Muscle of leg (tissue), 11 donors: ENCODE results near the gene TOP2B. TPM values are rescaled to one million over a fixed set of nuclear protein-coding genes. Genes with fewer than 3 reads are reported as not detected.

Experiments used
- DNase-seq: peaks from one replicate; pipeline ENCODE4 v3.0.0; 2013
- H3K27ac ChIP-seq: one replicate; pipeline ENCODE4 v1.5.1; 2013; ENCODE audit warnings: mild to moderate bottlenecking, low read length, control low read depth
- H3K27me3 ChIP-seq: one replicate; pipeline ENCODE4 v1.6.1; 2013; ENCODE audit warnings: low read length; ENCODE audit not compliant: control insufficient read depth, insufficient read depth
- H3K36me3 ChIP-seq: one replicate; pipeline ENCODE4 v1.6.1; 2013; ENCODE audit warnings: low read length; ENCODE audit not compliant: control insufficient read depth, insufficient read depth
- H3K4me1 ChIP-seq: one replicate; pipeline ENCODE4 v1.6.1; 2013; ENCODE audit warnings: low read length; ENCODE audit not compliant: control insufficient read depth, insufficient read depth
- H3K4me3 ChIP-seq: one replicate; pipeline ENCODE4 v1.5.1; 2013; ENCODE audit warnings: low read length, control low read depth
- H3K9me3 ChIP-seq: replicated peaks from 2 replicates; pipeline ENCODE4 v1.6.1; 2013; ENCODE audit warnings: low read depth, low read length; ENCODE audit not compliant: control insufficient read depth
- WGBS: methylation state at CpG from one replicate; pipeline ENCODE4 v1.1.5; 2013; ENCODE audit warnings: missing lambda C conversion rate; ENCODE audit not compliant: insufficient coverage; 5-methylcytosine and 5-hydroxymethylcytosine counted together
- polyA plus RNA-seq, 8 donors: library from polyadenylated mRNA; unstranded; fragments of 120-200 nt; gene quantifications; one replicate each; pipeline versions ENCODE4 v1.2.1 to v1.2.3, GENCODE V29; 2013; ENCODE audit warnings: inconsistent platforms in 1 of 8, low replicate concordance in 1 of 8; ENCODE audit not compliant: insufficient read length in 8 of 8, insufficient read depth in 1 of 8
- total RNA-seq: library from RNA; stranded (reverse); fragments of 120-200 nt; gene quantifications from one replicate; pipeline ENCODE4 v1.2.4, GENCODE V29; 2013

The TOP2B gene
- total and polyA plus RNA-seq, 9 donors, result 110 to 162 (median 126) TPM

DNA sequence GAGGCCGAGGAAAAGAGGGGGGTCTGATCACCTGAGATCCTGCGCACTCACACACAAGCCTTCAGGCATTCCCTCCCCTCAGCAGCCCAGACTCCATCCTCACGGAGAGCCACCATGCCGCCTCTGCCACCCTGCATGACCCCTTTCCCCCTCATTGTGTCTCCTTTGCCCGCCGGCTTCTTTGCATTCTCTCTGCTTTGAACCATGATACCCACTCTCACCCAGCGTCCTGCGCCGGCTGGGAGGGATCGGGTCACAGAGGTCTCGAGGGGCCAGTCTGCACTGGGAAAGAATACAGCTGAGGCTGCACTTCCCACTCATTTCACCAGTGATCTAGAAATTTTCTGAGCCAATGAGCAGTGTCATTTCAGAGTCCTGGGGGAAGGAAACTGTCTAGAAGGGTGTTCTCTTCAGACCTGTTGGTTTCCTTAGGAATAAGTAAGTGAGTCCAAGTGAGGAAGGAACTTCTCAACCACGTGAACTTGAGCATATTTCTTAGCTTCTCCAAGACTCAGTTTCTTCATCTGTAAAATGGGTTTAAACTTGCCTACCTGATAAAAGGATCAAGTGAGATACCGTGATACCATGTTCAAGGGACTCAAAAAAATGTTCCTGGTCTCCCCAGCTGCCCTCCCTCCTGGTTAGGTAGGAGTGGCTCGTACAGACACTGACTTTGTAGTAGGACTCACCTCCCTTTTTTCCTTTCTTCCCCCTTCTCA, 96.7 kb downstream of the TOP2B start:
- no peak for DNase-seq
- Histone ChIP-seq H3K27ac (no peak overlapping the region), H3K27me3 (no peaks in the 10 kb centered on the region), H3K9me3 (no peaks in the 10 kb centered on the region), H3K4me3 (no peak overlapping the region), H3K36me3 (peaks cover 13% of the 10 kb centered on the region), H3K4me1 (peaks cover 7% of the 10 kb centered on the region)
- WGBS, result 97% methylated on average over 13 of the region's 14 CpGs

DNA sequence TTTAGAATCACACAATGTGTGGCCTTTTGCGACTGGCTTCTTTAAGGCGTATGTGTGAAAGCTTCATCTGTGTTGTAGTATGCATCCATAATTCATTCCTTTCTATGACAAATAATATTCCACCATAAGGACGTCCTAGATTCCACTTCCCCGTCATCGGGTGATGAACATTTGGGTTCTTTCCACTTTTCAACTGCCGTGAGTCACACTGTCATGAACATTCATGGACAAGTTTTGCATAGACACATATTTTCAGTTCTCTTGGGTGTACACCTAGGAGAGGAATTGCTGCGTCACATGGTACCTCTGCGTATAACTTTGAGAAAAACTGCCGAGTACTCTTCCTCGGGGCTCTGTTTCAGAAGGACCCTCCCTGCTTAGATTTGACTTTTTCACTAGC, 97.3 kb downstream of the TOP2B start:
- Histone ChIP-seq H3K27me3 (no peaks in the 10 kb centered on the region), H3K36me3 (peaks cover 12% of the 10 kb centered on the region), H3K9me3 (no peaks in the 10 kb centered on the region), H3K4me3 (no peak overlapping the region), H3K27ac (no peak overlapping the region), H3K4me1 (peaks cover 1% of the 10 kb centered on the region)
- 84% methylated on average over 7 of the region's 10 CpGs for WGBS
- no peak for DNase-seq

- no peak for DNase-seq
- no peaks in the 10 kb centered on the region for H3K9me3 ChIP-seq
- H3K27me3 ChIP-seq, result no peaks in the 10 kb centered on the region
- no peaks in the 10 kb centered on the region for H3K4me1 ChIP-seq
- no peak overlapping the region for H3K27ac ChIP-seq
- H3K36me3 ChIP-seq, result peaks cover 7% of the 10 kb centered on the region
- no peak overlapping the region for H3K4me3 ChIP-seq
- WGBS, result 90% methylated on average over 3 of the region's 5 CpGs
Observed at GRCh38 chr3:25566358-25566920, 98.3 kb downstream of the TOP2B start.

DNA sequence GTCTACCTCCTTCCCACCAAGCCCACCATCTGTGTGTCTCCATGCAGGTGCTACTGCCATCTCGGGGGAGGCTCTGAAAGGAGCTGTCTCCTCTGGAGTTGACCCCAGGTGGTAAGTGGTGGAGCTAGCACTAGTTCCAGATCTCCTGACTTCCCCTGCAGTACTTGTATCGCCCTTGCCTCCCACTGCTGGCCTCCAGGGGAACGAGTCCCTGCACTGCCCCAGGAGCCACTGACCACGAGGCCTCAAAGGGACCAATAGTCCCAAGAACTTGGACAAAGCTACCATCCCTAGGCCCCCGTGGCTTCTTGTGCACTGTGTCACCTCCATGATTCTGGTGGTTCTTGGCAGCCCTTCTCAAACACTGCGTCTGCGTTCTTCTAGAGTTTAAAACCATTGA, 98.9 kb downstream of the TOP2B start:
- Histone ChIP-seq H3K4me1 (no peaks in the 10 kb centered on the region), H3K4me3 (no peak overlapping the region), H3K36me3 (peaks cover 5% of the 10 kb centered on the region), H3K9me3 (no peaks in the 10 kb centered on the region), H3K27ac (no peak overlapping the region), H3K27me3 (no peaks in the 10 kb centered on the region)
- DNase-seq, result no peak
- 88% methylated on average over 7 of the region's 7 CpGs for WGBS

- Histone ChIP-seq H3K27ac (no peak overlapping the region), H3K4me1 (no peaks in the 10 kb centered on the region), H3K27me3 (no peaks in the 10 kb centered on the region), H3K4me3 (no peak overlapping the region), H3K36me3 (peaks cover 5% of the 10 kb centered on the region), H3K9me3 (no peaks in the 10 kb centered on the region)
- DNase-seq, result no peak
- no CpG with 5 or more reads among the region's 4 CpGs for WGBS
Observed at GRCh38 chr3:25564075-25564474, 100.6 kb downstream of the TOP2B start.

DNA sequence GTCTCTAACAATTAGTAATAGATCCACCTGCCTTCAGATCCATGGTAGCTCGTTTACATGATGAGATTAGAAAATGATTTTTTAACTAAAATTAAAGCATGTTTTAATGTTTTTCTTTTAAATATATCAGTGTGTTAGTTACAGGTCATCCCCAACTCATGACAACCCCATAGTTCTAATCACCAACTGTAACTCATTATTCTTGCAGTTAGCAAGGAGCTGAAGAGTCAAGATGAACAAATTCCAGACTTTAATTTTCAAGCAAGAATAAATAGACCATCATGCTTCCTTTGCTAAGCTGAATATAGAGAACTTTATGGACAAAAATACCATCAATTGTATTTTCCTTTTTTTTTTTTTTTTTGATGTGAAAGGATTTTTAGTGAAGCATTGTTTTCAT, 101.1 kb downstream of the TOP2B start:
- Histone ChIP-seq H3K4me3 (no peak overlapping the region), H3K27ac (no peak overlapping the region), H3K4me1 (no peaks in the 10 kb centered on the region), H3K27me3 (no peaks in the 10 kb centered on the region), H3K36me3 (peaks cover 5% of the 10 kb centered on the region), H3K9me3 (no peaks in the 10 kb centered on the region)
- WGBS, result no CpG with 5 or more reads among the region's 1 CpG
- no peak for DNase-seq

DNA sequence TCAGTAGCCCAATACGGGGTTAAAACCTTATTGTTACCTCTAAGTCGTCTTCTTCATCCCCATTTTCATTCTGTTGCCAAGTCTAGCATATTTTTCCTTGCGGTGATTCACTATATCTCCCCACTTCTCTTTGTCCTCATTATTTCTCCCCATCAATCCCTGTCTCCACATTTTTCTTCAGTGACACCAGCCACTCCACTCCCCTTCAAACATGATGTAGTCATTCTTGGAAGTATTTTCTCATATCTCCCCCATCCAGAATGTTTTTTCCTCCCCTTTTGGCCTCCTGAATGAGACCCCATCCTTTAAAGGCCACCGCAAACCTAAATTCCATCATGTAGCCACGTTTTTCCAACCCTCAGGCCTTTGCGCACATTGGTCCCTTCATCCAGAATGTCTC, 105.9 kb downstream of the TOP2B start:
- peaks cover 9% of the 10 kb centered on the region for H3K4me1 ChIP-seq
- 70% methylated on average over 4 of the region's 6 CpGs for WGBS

DNA sequence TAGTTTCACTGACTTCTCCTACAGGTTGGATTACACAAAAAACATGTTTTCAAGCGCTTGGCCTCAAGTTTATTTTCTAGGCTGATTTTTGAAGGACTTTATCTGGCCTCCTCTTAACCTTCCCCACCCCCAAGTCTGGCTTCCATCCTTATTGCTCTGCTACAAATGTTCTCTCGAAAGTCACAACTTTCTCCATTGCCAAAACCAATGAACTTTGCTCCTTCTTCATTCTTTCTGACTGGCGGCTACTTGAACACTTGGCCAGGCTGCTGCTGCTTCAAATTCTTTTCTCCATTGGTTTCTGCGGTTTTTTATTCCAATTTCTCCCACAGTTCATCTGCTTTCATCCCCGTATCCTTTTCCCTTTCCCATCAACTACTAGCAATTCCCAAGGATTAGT, 106.6 kb downstream of the TOP2B start:
- H3K27ac ChIP-seq, result peak overlapping the region; percentile 7
- peaks cover 9% of the 10 kb centered on the region for H3K4me1 ChIP-seq

More for the DNA sequence above, 105.9 kb downstream of the TOP2B start:
- Histone ChIP-seq H3K4me3 (no peak overlapping the region), H3K36me3 (no peaks in the 10 kb centered on the region), H3K9me3 (no peaks in the 10 kb centered on the region), H3K27me3 (no peaks in the 10 kb centered on the region), H3K27ac (no peak overlapping the region)
- DNase-seq, result no peak

DNA sequence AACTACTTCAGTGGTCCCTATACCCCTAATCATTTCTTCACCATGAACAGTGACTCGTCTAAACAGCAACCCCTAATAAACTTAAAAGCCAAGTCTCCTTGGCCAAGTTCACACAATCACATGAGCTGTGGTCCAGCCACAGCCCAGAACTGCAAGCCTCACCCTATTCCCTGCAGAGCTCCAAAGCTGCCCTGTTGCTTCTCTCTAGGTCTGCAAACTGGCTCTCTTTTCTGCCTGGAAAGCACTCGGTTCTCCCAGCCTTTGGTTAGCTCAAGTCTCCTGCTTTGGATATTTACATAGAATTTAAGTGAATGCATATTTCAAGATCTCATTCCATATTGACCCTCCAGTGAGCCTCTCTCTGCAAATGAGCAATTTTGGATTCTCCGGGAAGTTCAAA, 107.0 kb downstream of the TOP2B start:
- no peak for DNase-seq
- 44% methylated on average over 1 of the region's 3 CpGs for WGBS
- Histone ChIP-seq H3K9me3 (no peaks in the 10 kb centered on the region), H3K4me3 (no peak overlapping the region), H3K36me3 (no peaks in the 10 kb centered on the region), H3K27ac (no peak overlapping the region), H3K27me3 (no peaks in the 10 kb centered on the region), H3K4me1 (peaks cover 9% of the 10 kb centered on the region)

More for the DNA sequence above, 106.6 kb downstream of the TOP2B start:
- peak; percentile 83 for DNase-seq
- Histone ChIP-seq H3K4me3 (no peak overlapping the region), H3K36me3 (no peaks in the 10 kb centered on the region), H3K9me3 (no peaks in the 10 kb centered on the region), H3K27me3 (no peaks in the 10 kb centered on the region)
- WGBS, result 29% methylated on average over 5 of the region's 5 CpGs

DNA sequence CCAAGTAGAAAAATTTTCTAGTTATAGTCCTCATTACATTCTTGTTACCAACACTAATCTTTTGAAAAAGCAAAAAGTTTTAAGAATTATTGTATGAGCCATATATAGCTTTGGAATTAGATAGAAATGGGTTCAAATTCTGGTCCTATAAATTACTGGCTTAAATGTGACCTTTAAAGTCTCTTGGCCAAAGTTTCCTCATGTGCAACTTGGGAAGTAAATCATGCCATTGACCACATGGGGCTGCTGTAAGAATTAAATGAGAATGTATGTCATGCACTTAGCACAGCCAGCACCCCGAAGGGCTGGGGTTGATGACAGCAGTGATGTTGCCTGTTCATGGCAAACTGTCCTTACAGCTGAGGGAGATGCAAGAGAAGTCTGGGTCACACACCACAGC, 108.3 kb downstream of the TOP2B start:
- Histone ChIP-seq H3K9me3 (no peaks in the 10 kb centered on the region), H3K27me3 (no peaks in the 10 kb centered on the region), H3K36me3 (no peaks in the 10 kb centered on the region), H3K4me1 (peaks cover 9% of the 10 kb centered on the region), H3K4me3 (no peak overlapping the region), H3K27ac (peak overlapping the region; percentile 57)
- peak; percentile 46 for DNase-seq
- 0% methylated on average over 1 of the region's 1 CpG for WGBS
